GM21390 (cell line): ENCODE results near the gene BACH2.

ENCODE experiments used
- ATAC-seq: cut with Tn5 transposase; IDR thresholded peaks from one replicate; pipeline ENCODE4 v1.9.1; 2021; ENCODE audit not compliant: unreplicated experiment

The BACH2 gene

GRCh38 chr6:90241229-90241880 is 55.3 kb downstream of the BACH2 start:
- ATAC-seq: no peak

- no peak for ATAC-seq
Observed at GRCh38 chr6:90238496-90239266, 58.0 kb downstream of the BACH2 start.

- ATAC-seq: no peak
Observed at GRCh38 chr6:90237350-90237990, 59.2 kb downstream of the BACH2 start.

- no peak for ATAC-seq
Observed at GRCh38 chr6:90233994-90234393, 62.6 kb downstream of the BACH2 start.

GRCh38 chr6:90233213-90233612 is 63.4 kb downstream of the BACH2 start:
- ATAC-seq: no peak

- no peak for ATAC-seq
Observed at GRCh38 chr6:90231798-90232197, 64.8 kb downstream of the BACH2 start.

- ATAC-seq: no peak
Observed at GRCh38 chr6:90231308-90231707, 65.3 kb downstream of the BACH2 start.

- no peak for ATAC-seq
Observed at GRCh38 chr6:90230548-90231215, 66.0 kb downstream of the BACH2 start.

GRCh38 chr6:90229331-90230010 is 67.2 kb downstream of the BACH2 start:
- ATAC-seq: no peak

GRCh38 chr6:90227673-90228072 is 69.0 kb downstream of the BACH2 start:
- ATAC-seq: no peak

- ATAC-seq: no peak
Observed at GRCh38 chr6:90227213-90227612, 69.4 kb downstream of the BACH2 start.

GRCh38 chr6:90226257-90226656 is 70.4 kb downstream of the BACH2 start:
- ATAC-seq: no peak

- ATAC-seq: no peak
Observed at GRCh38 chr6:90224196-90224595, 72.4 kb downstream of the BACH2 start.

- ATAC-seq: no peak
Observed at GRCh38 chr6:90222724-90223198, 73.9 kb downstream of the BACH2 start.

- no peak for ATAC-seq
Observed at GRCh38 chr6:90222008-90222407, 74.6 kb downstream of the BACH2 start.

GRCh38 chr6:90221403-90221802 is 75.2 kb downstream of the BACH2 start:
- no peak for ATAC-seq

GRCh38 chr6:90220273-90220672 is 76.4 kb downstream of the BACH2 start:
- ATAC-seq: no peak

- no peak for ATAC-seq
Observed at GRCh38 chr6:90219209-90219985, 77.2 kb downstream of the BACH2 start.

- ATAC-seq: peak; percentile 21
Observed at GRCh38 chr6:90218959-90219208, 77.8 kb downstream of the BACH2 start.

- no peak for ATAC-seq
Observed at GRCh38 chr6:90217506-90218127, 79.0 kb downstream of the BACH2 start.
